A673 (cell line): ENCODE data around the gene DLG2. TPM values are rescaled to one million over a fixed set of nuclear protein-coding genes. Genes with fewer than 3 reads are reported as not detected.

Source experiments
- BruUV-seq: library from RNA; stranded (reverse); fragments of 400-500 nt; replicated peaks from 2 replicates; lab custom pipeline; 2021; lab: Mats Ljungman, UMichigan
- CTCF ChIA-PET: fragments of 300-600 bp; sonication (Branson Sonifier 250); formaldehyde crosslinking; loops from one replicate; lab custom pipeline; 2022; ENCODE audit warnings: antibody characterized with exemption; lab: Charles Lee
- POLR2A ChIA-PET: fragments of 300-600 bp; sonication (Branson Sonifier 250); formaldehyde crosslinking; loops from one replicate; lab custom pipeline; 2022; ENCODE audit warnings: antibody characterized with exemption; ENCODE audit not compliant: low non-redundant PET; lab: Charles Lee
- DNase-seq: peaks from one replicate; pipeline ENCODE4 v3.0.0-alpha.2; 2015; ENCODE audit warnings: low spot score
- H3K27ac ChIP-seq: fragments of 200-600 bp; sonication (generic); 2 replicates; pipeline ENCODE4 v1.5.1; 2016; ENCODE audit warnings: mixed run types, low read depth, mild to moderate bottlenecking, mixed read lengths, antibody characterized with exemption, low read length; ENCODE audit not compliant: poor library complexity, severe bottlenecking
- H3K27me3 ChIP-seq: fragments of 200-600 bp; sonication (generic); replicated peaks from 2 replicates; pipeline ENCODE4 v1.6.1; 2017; ENCODE audit warnings: mixed run types, low read depth, mild to moderate bottlenecking, mixed read lengths, antibody characterized with exemption, low read length; ENCODE audit not compliant: insufficient read depth, poor library complexity
- H3K36me3 ChIP-seq: fragments of 200-600 bp; sonication (generic); 2 replicates; pipeline ENCODE4 v1.6.1; 2016; ENCODE audit warnings: mixed run types, mild to moderate bottlenecking, mixed read lengths, antibody characterized with exemption, low read length; ENCODE audit not compliant: insufficient read depth, poor library complexity, severe bottlenecking
- H3K4me1 ChIP-seq: fragments of 200-600 bp; sonication (generic); 2 replicates; pipeline ENCODE4 v1.6.1; 2017; ENCODE audit warnings: mixed run types, mild to moderate bottlenecking, mixed read lengths, antibody characterized with exemption, low read length; ENCODE audit not compliant: insufficient read depth, poor library complexity, severe bottlenecking
- H3K4me3 ChIP-seq: fragments of 200-600 bp; sonication (generic); 2 replicates; pipeline ENCODE4 v1.5.1; 2016; ENCODE audit warnings: low read depth, mixed run types, mild to moderate bottlenecking, mixed read lengths, low read length; ENCODE audit not compliant: poor library complexity, severe bottlenecking
- H3K9me3 ChIP-seq: fragments of 200-600 bp; sonication (generic); 2 replicates; pipeline ENCODE4 v1.6.1; 2016; ENCODE audit warnings: mixed run types, low read depth, mild to moderate bottlenecking, mixed read lengths, antibody characterized with exemption, low read length; ENCODE audit not compliant: poor library complexity, severe bottlenecking
- EZH2 ChIP-seq: fragments of 200-600 bp; sonication (generic); IDR thresholded peaks from 2 replicates; pipeline ENCODE4 v1.6.1; 2017; ENCODE audit warnings: borderline replicate concordance, low read depth, mild to moderate bottlenecking, mixed read lengths, antibody characterized with exemption, low read length; ENCODE audit not compliant: poor library complexity, severe bottlenecking
- intact Hi-C: fragments of 100-400 bp; cut with micrococcal nuclease; formaldehyde crosslinking; loops from one replicate; pipeline ENCODE4 v1.10.0; 2022; ENCODE audit not compliant: unreplicated experiment
- total RNA-seq: library from RNA; stranded (reverse); gene quantifications from 2 replicates; pipeline ENCODE4 v1.2.3, GENCODE V29; 2021
- TF ChIP-seq, protein P1 (sequence below): fragments of 300-800, 200-600 bp; sonication (generic); conservative IDR thresholded peaks from 2 replicates; pipeline ENCODE4 v1.5.1; 2017; ENCODE audit warnings: low read depth, mild to moderate bottlenecking, antibody characterized with exemption, low read length, moderate library complexity, mixed read lengths

The DLG2 gene
- total RNA-seq, 1 experiment from 2014 or later = 277 TPM

GRCh38 chr11:84981301-84981700 is 645.8 kb downstream of the DLG2 start:
- Histone ChIP-seq H3K9me3 (no peaks in the 10 kb centered on the region), H3K4me1 (no peaks in the 10 kb centered on the region), H3K27ac (no peak overlapping the region), H3K4me3 (no peak overlapping the region), H3K36me3 (no peaks in the 10 kb centered on the region), H3K27me3 (no peaks in the 10 kb centered on the region)
- ChIA-PET CTCF (no interaction called here), POLR2A (no interaction called here)
- DNase-seq = no peak
- no TSS peak for BruUV-seq
- intact Hi-C loops = no loop called here
- no peak for TF ChIP-seq EZH2
- TF ChIP-seq, protein P1, sequence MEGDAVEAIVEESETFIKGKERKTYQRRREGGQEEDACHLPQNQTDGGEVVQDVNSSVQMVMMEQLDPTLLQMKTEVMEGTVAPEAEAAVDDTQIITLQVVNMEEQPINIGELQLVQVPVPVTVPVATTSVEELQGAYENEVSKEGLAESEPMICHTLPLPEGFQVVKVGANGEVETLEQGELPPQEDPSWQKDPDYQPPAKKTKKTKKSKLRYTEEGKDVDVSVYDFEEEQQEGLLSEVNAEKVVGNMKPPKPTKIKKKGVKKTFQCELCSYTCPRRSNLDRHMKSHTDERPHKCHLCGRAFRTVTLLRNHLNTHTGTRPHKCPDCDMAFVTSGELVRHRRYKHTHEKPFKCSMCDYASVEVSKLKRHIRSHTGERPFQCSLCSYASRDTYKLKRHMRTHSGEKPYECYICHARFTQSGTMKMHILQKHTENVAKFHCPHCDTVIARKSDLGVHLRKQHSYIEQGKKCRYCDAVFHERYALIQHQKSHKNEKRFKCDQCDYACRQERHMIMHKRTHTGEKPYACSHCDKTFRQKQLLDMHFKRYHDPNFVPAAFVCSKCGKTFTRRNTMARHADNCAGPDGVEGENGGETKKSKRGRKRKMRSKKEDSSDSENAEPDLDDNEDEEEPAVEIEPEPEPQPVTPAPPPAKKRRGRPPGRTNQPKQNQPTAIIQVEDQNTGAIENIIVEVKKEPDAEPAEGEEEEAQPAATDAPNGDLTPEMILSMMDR = no peak

DNA sequence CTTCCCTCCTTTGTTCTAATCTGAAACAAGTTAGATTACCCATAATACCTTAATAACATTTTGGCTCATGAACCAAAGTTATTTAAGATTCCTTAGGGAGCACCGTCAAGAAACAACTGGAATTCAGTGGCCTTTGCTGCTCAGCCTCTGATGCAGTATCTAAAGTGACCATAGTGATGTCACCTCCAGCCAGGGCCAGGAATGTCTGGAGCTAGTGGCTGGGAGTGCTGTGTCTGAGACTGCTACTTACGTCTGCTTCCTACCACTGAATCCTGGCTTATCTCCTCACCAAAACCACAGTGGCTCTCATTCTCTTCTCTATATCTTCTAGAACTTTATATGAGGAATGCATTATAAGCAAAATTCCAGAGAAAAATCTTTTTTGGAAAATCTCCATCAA is 658.0 kb downstream of the DLG2 start:
- Histone ChIP-seq H3K27ac (no peak overlapping the region), H3K27me3 (no peaks in the 10 kb centered on the region), H3K4me1 (no peaks in the 10 kb centered on the region), H3K4me3 (no peak overlapping the region), H3K36me3 (no peaks in the 10 kb centered on the region), H3K9me3 (no peaks in the 10 kb centered on the region)
- intact Hi-C loops = no loop called here
- TF ChIP-seq, protein P1 = no peak
- TF ChIP-seq EZH2 = no peak
- ChIA-PET POLR2A (no interaction called here), CTCF (no interaction called here)
- no TSS peak for BruUV-seq
- no peak for DNase-seq

DNA sequence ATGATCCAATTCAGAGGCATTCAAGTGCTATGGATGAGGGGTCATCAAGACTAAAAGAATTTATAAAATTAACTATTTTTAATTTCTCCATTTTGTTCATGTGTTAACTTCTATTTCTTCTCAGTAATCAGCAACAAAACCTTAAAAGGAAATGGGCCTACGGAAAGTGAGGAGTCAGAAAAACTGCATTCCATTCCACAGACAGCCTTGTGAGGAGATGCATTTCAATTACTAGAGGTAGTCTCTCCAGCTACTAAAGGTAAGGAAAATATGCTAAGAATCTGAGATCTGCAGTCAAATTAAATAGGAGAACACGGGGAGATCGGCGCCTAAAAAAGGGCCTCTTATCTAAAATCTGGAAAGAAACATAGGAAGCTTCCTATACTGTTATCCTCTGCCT is 661.7 kb downstream of the DLG2 start:
- intact Hi-C loops = no loop called here

More for the DNA sequence above, 661.7 kb downstream of the DLG2 start:
- no peak overlapping the region for H3K27ac ChIP-seq
- no peaks in the 10 kb centered on the region for H3K4me1 ChIP-seq
- no peaks in the 10 kb centered on the region for H3K27me3 ChIP-seq
- BruUV-seq = no TSS peak
- TF ChIP-seq, protein P1 = no peak
- TF ChIP-seq EZH2 = no peak
- ChIA-PET POLR2A (no interaction called here), CTCF (no interaction called here)
- H3K4me3 ChIP-seq = no peak overlapping the region
- no peak for DNase-seq
- H3K36me3 ChIP-seq = no peaks in the 10 kb centered on the region
- H3K9me3 ChIP-seq = no peaks in the 10 kb centered on the region
